GM19023 (cell line): ENCODE measurements around the gene IFI35.

Experiments used
- ATAC-seq: cut with Tn5 transposase; IDR thresholded peaks from one replicate; pipeline ENCODE4 v1.9.1; 2021; ENCODE audit warnings: mild to moderate bottlenecking, moderate library complexity; ENCODE audit not compliant: unreplicated experiment

IFI35 gene

DNA sequence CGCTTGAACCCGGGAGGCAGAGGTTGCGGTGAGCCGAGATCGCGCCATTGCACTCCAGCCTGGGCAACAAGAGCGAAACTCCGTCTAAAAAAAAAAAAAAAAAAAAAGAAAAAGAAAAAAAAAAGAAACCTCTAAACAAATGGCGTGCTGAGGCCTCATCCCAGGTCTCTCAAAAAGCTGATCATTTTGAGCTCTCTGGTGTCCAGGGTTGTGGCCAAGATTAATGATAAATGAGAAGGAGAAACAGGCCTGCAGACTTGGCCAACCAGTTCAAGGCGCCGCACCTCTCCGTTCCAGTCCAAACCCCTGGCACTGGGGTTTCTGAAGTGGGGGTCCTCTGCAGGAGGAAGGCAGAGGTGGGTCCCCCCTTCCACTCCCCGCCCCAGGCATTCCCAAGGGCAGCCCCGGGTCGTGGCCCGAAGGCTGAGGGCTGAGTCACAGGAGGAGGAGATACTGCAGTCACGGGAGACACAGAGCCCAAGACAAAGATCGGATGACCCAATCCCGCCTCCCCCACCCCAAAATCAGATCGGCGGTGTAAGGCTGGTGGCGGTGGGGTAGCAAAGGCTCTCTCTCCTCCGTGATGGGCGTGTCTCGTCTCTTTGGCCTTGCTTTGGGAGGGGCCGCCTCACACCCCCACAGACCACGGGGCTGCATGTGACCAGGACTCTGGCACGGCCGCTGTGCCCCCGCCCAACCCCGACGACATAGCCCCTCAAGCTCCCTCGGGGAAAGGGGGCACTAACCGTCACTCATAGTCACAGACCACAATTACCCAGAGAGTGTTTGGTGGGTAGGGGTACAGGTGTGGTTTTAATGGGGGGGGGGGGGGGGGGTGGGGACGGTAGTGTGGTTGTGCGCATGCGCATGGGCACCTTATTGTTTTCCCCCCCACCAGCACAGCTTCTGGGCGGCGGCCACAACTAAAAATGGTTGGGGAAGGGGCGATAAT lies 14.5 kb downstream of the IFI35 start:
- no peak for ATAC-seq

DNA sequence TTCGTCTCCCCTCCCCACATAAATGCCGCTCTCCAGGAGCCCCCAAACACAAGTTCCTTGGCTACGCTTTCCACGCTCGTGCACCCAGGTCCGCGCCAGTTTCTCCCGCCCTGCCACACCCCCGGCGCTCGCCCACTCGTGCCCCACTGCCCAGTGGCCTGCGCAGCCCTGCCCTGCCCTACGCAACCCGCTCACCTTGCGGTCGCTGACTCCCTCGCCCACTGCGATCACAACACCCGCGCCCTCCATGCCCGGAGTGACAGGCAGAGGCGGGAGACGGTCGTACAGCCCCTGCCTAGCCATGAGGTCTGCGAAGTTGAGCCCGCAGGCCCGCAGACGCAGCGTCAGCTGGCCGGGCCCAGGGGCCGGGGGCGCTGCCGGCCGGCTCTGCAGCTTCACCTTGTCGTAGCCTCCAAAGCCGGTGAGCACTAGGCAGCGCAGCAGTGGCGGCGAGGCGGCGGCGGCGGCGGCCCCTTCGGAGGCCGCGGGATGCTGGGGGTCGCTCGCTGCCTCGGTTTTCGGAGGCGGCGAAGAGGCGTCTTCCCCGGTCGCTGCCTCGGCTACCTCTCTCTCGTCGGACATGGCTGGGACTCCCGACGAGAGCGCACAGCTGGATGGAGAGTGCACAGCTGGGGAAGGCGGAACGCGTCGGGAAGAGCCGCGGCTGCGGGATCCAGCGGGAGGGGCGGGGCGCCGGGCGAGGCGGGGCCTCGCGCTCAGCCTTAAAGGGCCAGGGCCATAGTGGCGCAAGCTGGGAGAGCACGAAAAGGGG lies 15.3 kb downstream of the IFI35 start, which contains the start of gene VAT1:
Gene VAT1 (minus strand): TSS at position 645 of the 772 bp plus-strand sequence. CDS start 63 bp downstream, at position 582.
- no peak for ATAC-seq

GRCh38 chr17:43024407-43025289 lies 18.1 kb downstream of the IFI35 start, which contains the start of gene RND2:
TSS of gene RND2 (plus strand) at chr17:43025231. CDS start at chr17:43025348, 117 bp downstream.
- no peak for ATAC-seq

DNA sequence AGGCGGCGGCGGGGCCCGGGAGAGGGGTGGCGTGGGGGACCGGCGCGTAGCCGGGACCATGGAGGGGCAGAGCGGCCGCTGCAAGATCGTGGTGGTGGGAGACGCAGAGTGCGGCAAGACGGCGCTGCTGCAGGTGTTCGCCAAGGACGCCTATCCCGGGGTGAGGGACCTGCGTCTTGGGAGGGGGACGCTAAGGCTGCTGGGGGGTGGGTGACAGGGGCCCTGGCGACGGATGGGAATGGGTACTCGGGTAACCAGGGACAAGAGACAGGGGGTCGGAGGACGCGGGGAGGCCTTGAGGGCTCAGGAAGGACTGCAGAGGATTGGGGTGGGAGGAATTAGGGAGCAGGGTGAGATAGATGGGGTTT lies 18.7 kb downstream of the IFI35 start:
- ATAC-seq, result no peak

DNA sequence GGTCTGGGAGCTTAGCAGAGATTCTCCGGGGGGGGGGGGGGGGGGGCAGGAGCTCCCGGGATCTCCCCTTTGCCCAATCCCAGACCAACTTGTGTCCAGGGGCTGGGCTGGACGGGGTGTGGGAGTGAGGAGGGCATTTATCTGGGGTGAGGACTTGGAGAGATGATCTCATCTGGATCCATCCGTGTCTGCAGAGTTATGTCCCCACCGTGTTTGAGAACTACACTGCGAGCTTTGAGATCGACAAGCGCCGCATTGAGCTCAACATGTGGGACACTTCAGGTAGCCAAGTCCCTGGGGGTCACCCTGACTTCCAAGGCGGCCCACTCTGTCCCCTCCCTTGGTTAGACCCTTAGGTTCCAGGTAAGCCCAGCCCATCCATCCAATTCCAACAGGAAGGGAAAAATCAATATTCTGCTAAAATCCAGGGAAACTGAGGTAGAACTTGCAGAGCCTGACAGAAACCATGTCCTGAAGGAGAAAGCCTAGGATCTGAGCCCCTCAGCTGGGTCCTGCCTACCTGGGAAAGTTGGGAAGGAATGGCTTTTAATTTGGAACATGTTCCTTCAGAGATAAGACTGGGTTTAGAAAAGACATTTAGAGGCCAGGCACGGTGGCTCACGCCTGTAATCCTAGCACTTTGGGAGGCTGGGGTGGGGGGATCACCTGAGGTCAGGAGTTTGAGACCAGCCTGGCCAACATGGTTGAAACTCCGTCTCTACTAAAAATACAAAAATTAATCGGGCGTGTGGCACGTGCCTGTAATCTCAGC lies 19.4 kb downstream of the IFI35 start:
- no peak for ATAC-seq

DNA sequence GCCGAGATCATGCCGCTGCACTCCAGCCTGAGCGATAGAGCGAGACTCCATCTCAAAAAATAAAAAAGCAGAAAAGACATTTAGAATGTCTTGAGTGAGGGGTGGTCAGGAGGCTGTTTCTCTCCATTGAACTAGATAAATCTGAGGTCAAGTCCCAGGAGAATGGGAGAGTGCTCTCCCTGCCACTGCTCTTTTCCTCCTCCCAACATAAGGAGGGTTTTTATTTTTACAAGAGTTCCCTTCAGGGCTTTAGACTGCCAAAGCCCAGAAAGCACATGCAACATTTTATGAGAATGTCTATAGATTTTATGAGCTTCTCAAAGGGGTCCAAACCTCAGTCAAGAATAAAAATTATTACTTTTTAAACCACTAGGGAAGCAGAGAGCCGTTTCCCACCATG lies 20.0 kb downstream of the IFI35 start:
- ATAC-seq, result no peak

DNA sequence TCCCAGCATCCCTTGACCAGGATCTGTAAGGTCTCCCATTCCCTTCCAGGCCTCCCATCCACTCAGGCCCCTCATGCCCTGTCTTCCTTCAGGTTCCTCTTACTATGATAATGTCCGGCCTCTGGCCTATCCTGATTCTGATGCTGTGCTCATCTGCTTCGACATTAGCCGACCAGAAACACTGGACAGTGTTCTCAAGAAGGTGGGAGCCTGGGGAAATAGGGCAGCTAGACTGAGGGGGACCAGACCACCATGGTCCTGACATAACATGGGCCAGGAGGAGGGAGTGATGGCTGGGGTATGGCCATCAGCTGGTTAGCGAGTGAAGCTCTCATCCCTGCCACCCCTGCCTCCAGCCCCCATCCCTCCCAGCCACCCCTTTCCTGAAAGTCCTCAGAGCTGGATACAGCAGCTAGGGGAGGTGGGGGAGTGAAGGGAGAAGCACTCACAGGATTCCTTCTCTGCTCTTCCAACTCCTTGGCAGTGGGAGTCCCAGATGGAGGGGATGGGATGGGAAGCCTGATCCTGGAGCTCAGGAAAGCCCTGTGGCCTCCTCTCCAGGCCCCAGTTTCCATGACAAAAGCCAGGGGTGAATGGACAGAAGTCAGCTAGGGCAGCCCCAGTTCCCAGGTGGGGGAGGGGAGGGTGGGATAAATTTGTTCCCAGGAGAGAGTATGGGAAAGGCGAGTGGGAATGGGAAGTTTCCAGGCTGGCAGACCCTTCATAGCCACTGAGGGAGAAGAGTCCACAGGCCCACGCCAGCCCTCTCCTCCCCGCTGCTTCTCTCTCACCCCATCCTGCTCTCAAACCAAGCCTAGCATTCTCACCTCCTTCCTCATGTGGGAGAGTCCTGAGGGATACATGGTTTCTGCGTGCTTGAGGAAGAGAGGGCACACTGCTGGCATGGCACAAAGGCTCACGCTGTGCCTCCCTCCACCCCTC lies 20.8 kb downstream of the IFI35 start:
- ATAC-seq, result no peak

DNA sequence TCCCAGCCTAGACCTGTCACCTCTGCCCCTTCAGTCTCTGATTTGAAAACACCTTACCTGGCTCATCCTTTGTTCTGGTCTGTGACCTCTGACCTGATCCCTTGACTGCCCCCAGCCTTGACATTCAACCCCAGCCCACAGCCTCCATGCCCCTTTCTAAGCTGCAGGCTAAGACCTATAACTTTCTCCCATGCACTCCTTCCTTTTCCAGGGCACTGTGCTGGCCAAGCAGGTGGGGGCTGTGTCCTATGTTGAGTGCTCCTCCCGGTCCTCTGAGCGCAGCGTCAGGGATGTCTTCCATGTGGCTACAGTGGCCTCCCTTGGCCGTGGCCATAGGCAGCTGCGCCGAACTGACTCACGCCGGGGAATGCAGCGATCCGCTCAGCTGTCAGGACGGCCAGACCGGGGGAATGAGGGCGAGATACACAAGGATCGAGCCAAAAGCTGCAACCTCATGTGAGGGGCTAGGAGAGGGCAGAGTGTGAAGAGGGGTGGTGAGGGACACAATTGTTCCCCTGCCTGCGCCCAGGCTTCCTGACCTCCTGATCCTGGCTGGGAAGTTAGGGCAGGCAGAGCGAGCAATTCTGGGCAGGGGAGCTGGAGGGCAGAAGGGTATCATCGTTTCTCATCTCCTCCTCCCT lies 21.8 kb downstream of the IFI35 start:
- no peak for ATAC-seq

- no peak for ATAC-seq
These were observed 23.7 kb downstream of the IFI35 start for GRCh38 chr17:43030137-43030767.

DNA sequence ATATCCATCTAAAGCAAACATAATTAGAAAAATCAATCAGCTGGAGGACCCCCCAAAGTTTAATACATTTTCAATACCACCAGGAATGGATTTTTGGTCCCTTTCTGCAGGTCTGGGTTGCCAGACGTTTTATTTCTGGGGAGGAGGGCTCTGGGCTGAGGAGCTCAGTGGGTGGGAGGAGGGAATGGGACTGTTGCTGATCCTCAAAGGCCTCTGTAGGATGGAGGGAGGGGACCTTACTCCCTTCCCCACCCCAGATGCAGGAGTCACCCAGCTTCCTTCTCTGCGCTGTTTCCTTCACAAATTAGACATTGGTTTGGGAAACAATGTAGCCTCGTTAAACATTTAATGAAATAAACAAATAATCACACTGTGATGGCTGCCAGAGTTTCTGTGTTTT lies 25.1 kb downstream of the IFI35 start:
- no peak for ATAC-seq

GRCh38 chr17:43033948-43034881 lies 27.6 kb downstream of the IFI35 start:
- no peak for ATAC-seq

DNA sequence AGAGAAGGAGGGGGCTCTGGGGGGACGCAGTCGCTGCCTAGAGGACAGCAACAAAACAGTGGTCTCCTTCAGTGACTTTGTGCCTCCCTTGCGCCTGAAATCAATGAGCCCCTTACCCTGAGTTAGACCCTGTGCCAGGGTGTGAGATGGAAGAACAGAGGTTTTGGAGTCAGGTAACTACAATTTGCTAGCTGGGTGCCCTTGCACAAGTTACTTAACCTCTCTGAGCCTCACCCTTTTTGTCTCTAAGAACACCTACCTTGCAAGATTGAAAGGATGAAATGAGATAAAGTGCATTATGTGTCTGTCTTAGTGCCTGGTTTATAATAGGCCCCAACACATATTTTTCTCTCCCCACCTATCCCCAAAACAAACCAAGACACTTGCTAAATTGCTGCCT lies 28.3 kb downstream of the IFI35 start:
- ATAC-seq, result no peak

GRCh38 chr17:43039646-43040045 lies 33.1 kb downstream of the IFI35 start:
- ATAC-seq, result no peak

GRCh38 chr17:43040655-43041054 lies 34.1 kb downstream of the IFI35 start:
- no peak for ATAC-seq

GRCh38 chr17:43042025-43042628 lies 35.5 kb downstream of the IFI35 start:
- ATAC-seq, result no peak

GRCh38 chr17:43043307-43043706 lies 36.7 kb downstream of the IFI35 start:
- ATAC-seq, result no peak
